ENCODE measurements around the gene RUNX2. TPM values are rescaled to one million over a fixed set of nuclear protein-coding genes. Genes with fewer than 3 reads are reported as not detected.

RUNX2 gene
- total RNA-seq, 1 experiment from 2014 or later, result 6.8 TPM

DNA sequence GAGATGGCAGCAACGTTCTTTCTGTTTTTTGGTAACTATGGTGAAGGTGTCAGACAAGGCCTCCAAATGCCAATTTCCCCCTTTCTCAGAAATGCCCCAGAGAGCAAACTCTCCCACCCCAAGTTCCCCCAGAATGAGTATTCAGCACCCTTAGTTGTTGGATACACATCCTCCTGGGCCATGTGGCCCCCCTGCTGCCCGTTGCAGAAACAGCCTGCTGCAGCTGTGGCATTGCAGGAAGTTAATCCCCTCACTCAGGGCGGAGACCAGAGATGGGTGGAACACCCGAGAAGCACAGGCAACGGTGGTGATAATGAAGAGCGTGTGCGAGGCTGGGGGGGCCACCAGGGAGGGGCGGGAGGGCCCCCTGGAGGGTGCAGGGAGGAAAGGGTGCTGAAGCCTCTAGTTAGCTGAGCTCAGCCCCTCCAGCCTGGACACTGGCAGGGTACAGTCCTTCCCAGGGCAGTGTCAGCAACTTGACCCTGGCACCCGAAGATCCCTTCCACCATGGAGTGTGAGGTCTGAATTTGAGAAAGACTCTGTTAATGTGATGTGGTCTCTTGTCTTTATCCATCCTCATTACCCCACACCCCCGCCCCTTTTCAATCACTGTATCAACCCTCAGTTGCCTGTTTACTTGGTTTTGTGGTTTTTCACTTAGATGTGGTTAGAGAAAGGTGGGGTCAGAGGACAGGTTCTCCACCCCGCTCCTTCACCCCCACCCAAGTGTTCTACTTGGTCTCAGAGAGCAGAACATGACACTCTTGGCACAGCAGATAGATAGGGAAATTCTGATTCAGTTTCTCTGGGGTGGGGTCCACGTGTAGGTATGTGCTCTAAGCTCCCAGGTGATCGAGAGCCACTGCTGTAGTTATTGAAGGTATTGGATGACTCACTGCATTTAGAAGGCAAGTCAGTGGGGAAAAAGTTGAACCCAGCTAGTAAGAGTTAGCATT is 258.4 kb downstream of the RUNX2 start:
- peak; percentile 72 for DNase-seq (ENCODE audit: low spot score)

DNA sequence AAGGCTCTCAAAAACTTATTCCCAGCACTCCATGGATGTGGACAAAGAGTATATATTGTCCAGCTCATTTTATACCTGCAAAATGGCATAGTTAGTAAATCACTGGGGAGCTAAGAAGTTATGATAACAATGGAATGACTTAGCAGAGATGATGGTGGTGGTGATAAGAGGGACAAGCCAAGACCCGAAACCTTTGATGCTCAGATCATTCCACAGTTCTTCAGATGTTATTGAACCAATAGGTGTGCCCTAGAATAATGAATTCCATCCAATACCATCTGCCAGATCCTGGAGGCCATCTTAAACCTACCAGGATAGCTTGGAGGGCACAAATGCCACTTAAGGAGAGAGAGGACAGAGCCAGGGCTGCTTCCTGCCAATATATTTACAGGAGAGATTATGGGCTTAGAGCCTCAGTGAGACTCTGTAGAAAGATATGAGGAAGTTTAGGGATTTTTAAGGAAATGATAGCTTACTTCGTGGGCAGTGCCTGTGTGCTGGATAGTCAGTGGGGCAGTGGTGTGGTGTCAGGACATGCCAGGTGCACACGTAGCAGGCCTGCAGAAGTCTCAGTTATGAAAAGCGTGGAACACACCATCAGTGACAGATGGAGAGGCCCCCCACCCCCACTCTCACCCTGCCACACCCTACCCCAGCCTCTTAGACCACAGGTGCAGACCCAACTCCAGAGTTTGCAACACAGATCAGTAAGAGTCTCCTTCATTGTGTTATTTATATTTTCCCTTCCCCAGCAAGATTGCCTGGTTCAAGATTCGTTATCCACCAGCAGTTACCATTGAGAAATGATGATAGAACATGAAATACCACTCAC is 259.3 kb downstream of the RUNX2 start:
- no peak for DNase-seq (ENCODE audit: low spot score)

DNA sequence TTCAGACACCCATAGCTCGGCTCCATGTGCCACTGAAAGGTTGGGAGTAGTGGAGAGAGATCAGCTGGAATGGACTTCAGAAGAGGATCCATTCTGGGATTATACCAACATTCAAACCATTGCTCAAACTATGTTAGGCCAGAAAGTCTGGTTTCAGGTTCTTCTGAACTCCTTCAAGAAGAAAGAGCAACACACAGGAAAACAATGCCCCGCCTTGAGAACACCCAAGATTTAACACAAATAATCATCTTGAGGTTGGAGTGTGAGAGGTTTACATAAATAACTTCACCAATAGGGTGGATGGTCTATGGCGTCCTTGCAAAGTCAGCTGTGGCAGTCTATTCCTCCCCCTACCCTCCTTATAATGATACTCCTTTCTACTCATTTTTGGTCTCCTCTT is 261.2 kb downstream of the RUNX2 start:
- no peak for DNase-seq (ENCODE audit: low spot score)

DNA sequence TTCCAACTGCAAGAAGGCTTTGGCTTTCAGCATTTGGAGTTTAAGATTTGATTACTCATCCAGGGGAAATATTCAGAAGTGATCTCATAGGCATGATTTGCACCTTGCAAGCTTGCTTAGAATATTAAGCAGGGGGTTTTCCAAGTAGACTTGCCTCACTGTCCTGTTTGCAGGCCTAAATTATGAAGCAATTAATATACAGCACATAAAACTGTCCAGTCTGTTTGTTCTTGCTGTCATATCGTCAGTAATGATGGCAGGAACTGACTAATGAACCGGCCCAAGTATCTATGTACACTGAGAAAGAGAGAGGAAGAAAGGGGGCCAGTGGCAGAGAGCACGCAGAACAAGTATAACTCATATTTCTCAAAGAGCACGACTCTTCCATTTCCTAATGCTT is 262.1 kb downstream of the RUNX2 start:
- DNase-seq (ENCODE audit: low spot score), result no peak

DNA sequence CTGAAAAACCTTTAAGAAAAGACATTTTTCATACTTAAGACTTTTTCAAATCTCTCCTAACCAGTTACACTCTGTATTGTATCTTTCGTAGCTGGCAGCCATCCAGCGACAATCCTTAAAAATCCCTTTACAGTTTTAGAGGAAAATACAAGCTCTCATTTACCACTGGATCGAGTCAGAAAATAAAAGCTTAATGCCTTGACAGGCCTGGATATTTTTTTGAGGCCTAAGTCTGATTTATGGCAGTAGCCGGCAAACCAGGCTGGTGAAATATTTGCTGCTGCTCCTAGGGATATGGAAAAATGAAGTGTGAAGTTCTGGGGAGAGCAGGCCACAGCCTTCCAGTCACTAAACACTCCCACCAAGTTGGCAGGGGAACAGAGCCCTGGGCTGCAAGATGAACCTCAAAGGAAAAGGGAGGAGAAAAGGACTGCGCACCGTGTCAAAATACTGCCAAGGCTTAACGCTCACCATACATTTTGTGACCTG is 262.6 kb downstream of the RUNX2 start:
- DNase-seq (ENCODE audit: low spot score), result peak; percentile 72

DNA sequence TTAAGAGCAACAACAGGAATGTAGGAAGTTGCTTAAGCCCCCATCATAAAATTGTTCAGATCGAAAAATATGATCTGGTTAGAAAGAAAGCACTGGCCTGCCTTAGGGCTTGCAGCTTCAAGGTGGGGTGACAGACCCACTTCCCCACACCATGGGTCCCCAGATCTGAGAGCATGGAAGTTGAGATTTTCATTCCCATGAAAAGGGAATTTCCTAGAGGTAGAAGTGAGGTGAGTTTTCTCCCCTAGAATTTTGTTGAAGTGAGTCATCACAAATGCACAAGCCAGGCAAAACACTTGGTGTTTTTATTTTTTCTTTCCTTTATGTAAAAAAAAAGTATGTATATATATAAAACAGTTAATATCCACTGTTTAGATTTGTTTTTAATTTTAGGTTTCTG is 263.2 kb downstream of the RUNX2 start:
- DNase-seq (ENCODE audit: low spot score), result no peak

DNA sequence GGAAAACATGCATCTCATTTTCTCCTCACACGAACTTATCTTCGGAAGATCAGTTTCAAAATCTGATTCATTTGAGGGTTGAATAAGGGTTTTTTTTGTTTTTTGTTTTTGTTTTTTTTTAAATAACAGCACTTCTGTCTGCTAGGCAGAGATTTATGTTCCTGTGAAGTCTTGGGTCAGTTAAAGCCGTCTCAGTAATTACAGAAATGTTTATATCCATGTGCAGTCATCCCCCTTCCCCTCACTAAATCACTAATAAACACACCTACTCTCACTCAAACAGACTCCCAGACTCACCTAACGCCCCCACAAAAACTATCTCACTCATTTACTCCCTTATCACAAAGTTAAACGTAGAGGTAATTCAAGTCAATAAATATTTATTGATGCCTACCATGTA is 263.8 kb downstream of the RUNX2 start:
- DNase-seq (ENCODE audit: low spot score), result no peak

DNA sequence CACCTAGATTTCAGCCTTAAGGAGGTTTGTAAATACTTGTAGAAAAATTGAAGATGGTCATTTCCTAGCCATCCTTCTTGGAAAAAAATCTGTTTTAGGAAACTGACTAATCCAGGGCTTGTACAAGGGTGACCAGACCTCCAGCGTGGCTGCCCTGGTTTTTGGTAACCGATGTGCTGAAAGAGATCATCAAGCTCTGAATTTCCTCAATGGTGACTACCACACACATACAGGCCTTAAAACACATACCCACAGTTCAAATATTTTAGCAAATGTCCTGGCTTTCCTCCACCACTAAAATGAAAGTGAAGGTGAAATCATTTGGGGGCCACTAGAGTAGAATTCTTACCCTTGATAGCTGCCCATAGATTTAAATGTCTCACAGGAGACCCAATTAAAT is 264.9 kb downstream of the RUNX2 start:
- DNase-seq (ENCODE audit: low spot score), result no peak

DNA sequence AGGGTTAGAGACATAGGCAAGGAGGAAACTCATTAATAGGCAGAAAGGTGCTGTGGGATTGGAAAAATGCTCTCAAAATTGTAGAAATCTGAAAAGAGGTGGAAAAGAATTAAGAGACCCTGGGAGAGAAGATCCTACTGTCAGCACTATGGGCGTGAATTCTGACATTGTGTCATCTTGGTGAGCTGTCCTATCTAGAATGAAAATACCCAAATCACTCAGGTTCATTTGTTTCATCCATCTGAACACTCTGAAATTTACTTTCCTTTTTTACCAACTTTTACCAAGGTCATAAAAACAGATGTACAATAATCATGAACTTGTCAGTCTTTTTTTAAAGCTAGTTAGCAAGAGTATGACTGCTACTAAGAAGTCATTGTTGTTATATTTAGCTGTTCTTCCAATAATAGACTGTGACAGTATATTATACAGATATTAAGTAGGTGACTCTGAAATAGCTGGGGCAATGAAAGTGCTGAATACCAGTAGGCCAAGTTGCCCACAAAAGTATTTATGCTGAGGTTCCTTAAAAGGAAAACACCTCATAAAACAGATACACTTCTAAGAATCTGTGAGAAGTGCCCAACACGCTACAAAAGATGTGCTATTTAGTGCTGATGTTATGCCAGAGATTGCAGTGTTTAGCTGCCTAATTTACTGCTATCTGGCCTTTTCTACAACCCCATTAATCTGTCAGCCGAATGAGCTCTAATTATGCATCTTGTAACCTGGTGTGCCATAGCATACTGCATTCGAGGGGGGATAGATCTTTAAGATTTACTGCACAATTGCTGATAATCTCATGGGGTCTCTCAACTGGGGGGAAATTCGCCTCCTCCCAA is 267.1 kb downstream of the RUNX2 start:
- DNase-seq (ENCODE audit: low spot score), result no peak

DNA sequence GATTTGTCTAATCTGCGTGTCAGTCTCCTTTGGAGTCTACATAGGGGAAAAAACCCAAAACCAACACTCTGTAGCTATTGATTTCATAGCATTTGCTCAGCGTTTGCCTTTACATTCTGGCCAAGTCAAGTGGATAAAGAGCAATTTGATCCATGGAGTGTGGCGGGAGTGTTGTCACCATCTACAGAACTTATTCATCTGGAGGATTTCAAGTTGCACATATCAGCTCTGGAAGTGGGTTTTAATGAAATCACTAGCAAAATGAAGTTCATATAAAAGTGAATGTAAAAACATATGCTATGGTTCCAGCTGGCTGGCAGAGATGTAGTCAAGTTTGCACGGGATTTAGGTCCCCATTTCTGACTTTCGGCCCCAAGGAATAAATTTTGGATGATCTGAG is 269.3 kb downstream of the RUNX2 start:
- no peak for DNase-seq (ENCODE audit: low spot score)

DNA sequence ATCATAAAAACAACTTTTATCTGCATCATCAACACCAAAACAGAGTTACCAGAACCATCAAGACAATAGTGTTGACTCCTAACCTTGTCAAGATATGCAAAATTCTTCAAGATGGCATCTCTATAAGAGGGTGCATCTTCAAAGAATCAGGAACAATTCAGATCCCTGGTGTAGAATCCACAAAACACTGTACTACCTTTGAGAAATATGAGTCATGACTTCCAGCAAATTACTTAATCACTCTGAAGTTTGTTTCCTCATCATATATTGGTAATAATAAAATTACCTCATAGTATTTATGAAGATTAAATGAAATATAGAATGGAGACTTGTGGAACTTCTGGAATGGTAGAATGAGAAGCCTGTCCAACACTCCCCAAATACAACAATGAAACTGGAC is 270.9 kb downstream of the RUNX2 start:
- no peak for DNase-seq (ENCODE audit: low spot score)

DNA sequence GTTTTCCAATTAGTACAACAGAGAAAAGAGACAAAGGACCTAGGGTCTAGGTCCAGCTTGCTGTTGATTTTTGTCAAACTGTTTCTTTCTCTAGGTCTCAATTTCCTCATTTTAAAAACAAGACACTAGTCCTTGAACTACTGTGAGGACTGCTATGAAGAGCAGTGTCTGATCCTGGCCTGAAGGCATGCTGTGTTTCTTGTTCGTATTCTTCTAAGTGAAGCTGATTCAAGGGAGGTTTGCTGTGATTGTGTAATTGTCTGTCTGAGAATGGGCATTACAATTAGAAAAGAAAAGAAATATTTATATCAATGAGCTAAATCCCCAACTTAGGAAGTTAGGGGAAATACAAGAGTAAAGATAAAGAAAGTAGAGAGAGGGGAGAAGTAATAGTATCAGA is 277.8 kb downstream of the RUNX2 start:
- no peak for DNase-seq (ENCODE audit: low spot score)

DNA sequence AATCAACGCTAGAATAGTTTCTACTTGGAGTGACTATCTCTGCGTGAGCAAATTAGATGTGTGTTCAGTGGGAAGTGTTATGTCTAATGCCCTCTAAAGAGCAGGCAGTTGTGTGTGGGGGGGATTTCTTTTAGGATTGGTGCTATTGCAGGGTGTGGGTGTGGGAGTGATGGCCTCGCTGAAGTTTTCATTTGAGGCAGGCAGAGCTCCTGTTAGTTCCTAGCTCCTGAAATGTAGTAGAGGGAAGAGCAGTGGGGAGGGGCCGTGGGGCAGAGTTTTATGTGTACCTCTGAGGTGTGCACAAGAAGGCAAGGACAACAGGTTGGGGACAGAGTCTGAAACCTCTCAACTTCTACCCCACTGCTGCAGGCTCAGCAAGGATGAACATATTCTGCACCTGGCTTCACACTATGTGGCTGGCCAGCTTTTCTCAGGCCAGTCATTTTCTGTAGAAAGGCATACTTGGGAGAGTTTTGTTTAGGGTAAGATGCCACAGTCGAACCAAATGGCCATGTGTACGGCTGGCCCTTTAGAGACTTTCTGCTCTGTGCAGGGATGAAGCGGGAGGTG is 278.8 kb downstream of the RUNX2 start:
- DNase-seq (ENCODE audit: low spot score), result peak; percentile 61

DNA sequence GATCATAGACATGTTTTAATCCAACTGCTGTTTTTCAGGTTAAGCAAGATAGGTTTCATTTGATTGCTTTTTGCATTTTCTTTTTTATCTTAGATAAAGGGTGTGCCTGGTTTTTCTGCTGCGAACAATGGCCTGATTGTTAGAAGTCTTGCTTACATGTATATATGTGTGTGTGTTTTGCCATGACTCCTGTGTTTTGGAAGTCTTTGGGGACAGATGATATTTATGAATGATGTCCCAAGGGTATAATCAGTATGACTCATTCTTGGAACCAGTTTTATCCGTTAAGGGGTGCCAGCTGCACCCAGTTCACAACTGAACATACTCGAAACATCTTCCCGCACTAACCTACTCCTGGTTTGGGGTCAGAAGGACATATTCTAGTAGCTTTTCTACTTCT is 279.7 kb downstream of the RUNX2 start:
- DNase-seq (ENCODE audit: low spot score), result peak; percentile 90

DNA sequence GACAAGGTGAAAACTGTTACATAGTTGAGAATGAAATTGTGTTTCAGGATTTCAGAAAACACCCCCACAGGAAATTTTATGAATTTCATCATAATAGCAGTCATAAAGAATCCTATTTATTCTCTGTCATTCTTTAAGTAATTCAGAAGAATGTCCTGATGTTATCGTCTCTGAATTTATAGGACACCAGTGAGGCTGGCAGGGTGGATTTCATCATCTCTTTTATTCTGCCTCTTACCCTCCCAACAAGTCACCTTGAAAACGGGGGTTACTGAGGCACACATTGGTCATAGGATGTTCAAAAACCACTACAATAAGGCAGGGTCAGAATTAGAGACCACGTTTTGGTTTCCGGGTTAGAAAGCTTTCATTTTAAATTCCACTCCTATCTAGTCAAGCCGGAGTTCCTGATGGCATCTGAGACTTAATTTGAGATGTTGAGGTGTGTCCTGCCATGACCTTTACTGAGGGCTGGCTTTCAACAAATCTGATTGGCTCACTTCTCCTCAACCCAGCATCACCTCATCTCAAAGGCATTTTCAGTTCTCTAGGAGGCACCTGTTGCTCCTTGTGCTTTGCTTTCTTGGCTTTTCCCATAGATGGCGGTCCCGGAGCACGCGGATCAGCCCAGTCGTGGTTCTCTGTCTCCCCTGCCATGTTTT is 280.3 kb downstream of the RUNX2 start:
- peak; percentile 85 for DNase-seq (ENCODE audit: low spot score)

DNA sequence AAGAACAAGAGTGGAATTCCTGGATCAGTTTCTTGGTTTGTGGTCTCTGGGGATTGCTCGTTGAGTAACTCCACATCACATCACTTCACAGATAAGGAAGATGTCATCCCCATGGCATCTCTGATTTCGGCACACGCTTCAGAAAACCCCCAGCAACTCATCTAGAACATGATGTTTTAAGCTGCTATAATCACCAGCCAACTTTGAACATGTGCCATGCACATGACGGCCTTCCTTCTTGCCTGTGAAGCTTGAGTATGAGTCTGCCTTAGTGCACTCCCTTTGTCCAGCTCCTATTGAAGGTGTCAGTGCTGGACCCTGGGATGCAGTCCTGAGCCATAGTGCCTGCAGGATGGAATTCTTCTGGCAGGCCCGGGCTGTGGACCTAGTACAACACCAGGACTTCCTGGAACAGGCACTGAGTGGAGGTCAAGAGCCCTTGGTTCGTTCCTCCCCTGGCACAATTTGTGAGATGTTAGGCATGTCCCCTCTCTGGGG is 281.1 kb downstream of the RUNX2 start:
- DNase-seq (ENCODE audit: low spot score), result no peak

DNA sequence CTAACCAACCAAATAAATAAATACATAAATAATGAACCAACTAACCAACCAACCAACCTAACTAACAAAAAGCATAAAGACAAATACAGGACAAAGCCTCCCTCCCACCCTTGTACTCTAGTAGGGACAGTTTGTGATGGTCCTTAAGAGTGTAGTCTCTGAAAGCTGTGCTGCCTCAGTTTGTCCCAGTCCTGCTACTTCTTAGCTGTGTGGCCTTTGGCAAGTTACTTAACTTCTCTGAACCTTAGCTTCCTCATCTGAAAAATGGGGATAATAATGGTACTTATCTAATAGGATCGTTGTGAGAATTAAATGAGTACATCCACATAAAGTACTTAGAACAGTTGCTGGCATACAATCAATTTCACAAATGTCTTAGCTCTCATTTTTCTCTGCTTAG is 282.2 kb downstream of the RUNX2 start:
- DNase-seq (ENCODE audit: low spot score), result no peak

DNA sequence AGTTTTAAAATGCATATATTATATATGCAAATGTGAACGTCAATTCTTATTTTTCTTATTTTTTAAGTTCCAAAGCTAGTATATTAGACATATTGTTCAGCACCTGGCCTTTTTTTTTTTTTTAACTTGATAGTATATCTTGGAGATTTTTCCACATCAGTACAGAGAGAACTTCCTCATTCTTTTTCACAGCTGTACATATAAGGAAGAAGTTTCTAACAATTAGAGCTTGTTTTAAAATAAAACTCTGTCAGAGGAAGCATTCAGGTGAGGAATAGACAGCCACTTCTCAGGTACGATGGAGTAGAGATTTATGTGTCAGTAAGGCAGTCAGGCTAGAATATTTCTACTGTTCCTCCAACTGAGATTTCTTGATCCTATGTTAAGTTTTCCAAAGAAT is 282.7 kb downstream of the RUNX2 start:
- DNase-seq (ENCODE audit: low spot score), result peak; percentile 66

DNA sequence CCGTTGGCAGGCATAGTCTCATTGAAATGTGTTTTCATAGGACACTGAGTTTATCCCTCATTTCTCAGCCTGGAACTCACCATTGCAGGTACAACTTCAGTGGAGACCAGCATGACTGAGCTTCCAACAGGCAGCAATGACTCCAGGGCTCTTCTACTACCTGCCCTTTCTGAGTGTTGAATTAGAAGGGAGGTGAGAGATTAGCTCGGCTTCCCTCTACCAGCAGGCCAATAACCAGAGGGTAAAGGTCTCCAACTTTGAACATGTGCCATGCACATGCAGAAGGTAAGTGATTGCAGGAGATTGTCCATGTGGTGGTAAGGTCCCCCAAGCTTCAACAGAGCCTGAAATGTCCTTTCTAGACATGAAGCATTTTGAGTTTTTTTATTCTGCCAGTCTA is 283.4 kb downstream of the RUNX2 start:
- peak; percentile 39 for DNase-seq (ENCODE audit: low spot score)

DNA sequence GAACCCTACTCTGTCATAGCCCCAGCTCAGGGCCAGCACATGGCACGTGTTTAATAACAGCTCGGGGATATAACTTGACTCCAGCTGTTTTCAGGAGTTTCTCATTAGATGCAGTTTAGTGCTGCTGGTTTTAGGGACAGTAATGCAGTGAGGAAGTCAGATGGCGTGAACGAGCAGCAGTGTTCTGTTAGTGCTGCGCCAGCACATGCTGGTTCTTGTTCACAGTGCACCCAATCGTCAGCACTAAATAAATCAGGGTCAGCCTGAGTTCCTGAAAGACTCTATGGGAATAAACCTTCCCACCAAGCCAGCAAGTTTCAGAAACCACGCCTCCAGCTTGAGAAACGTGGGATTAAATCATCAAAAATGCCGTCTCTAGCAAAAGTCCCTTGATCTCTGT is 285.5 kb downstream of the RUNX2 start:
- no peak for DNase-seq (ENCODE audit: low spot score)

Measured in HT-29 (cell line).